Vagina (tissue), 2 donors: ENCODE measurements around the gene DGKD. TPM values are rescaled to one million over a fixed set of nuclear protein-coding genes. Genes with fewer than 3 reads are reported as not detected.

Source experiments
- DNase-seq, 2 donors: peaks; one replicate each; pipeline ENCODE4 v3.0.0-alpha.2; 2017; ENCODE audit errors: extremely low spot score in 2 of 2
- H3K27ac ChIP-seq: fragments of 200-600 bp; sonication (generic); one replicate; pipeline ENCODE4 v1.5.1; 2019
- H3K27me3 ChIP-seq: fragments of 200-600 bp; sonication (generic); one replicate; pipeline ENCODE4 v1.5.1; 2019
- H3K36me3 ChIP-seq, 2 donors: fragments of 200-600 bp; sonication (generic); one replicate each; pipeline ENCODE4 v1.5.1; 2017 to 2019
- H3K4me1 ChIP-seq: fragments of 200-600 bp; sonication (generic); one replicate; pipeline ENCODE4 v1.5.1; 2019
- H3K4me3 ChIP-seq, 2 donors: fragments of 200-600 bp; sonication (generic); 1 replicate in 1 of 2; 2 replicates in 1 of 2; pipeline ENCODE4 v1.5.1; 2016 to 2019
- H3K9me3 ChIP-seq: fragments of 200-600 bp; sonication (generic); one replicate; pipeline ENCODE4 v1.5.1; 2019
- POLR2A ChIP-seq, 2 donors: fragments of 450-650 bp; IDR thresholded peaks; one replicate each; pipeline ENCODE4 v1.6.1; 2017; ENCODE audit warnings: antibody characterized with exemption in 2 of 2, mild to moderate bottlenecking in 2 of 2, moderate library complexity in 2 of 2
- POLR2AphosphoS5 ChIP-seq, 2 donors: sonication (generic); formaldehyde crosslinking; IDR thresholded peaks; one replicate each; pipeline ENCODE4 v1.9.0; 2017; ENCODE audit warnings: antibody characterized with exemption in 2 of 2, mild to moderate bottlenecking in 2 of 2, low read depth in 1 of 2; ENCODE audit not compliant: insufficient read depth in 1 of 2
- intact Hi-C: fragments of 100-400 bp; cut with DNase I; formaldehyde crosslinking; loops from one replicate; pipeline ENCODE4 v1.15.1; 2023
- total RNA-seq: library from RNA; depleted of rRNA; stranded (reverse); fragments of >200 nt; gene quantifications from one replicate; pipeline ENCODE4 v1.2.3, GENCODE V29; 2016
- TF ChIP-seq, protein P1 (sequence below), 3 experiments: fragments of 450-650 bp in 2 of 3; fragments of 200-600 bp in 1 of 3; sonication (generic) in 1 of 3; IDR thresholded peaks; one replicate each; pipeline ENCODE4 v1.5.1; 2017 to 2019; ENCODE audit warnings: antibody characterized with exemption in 3 of 3, mild to moderate bottlenecking in 2 of 3, moderate library complexity in 2 of 3

DGKD gene
- total RNA-seq, 1 donor from 2014 or later, result 13.3 TPM

DNA sequence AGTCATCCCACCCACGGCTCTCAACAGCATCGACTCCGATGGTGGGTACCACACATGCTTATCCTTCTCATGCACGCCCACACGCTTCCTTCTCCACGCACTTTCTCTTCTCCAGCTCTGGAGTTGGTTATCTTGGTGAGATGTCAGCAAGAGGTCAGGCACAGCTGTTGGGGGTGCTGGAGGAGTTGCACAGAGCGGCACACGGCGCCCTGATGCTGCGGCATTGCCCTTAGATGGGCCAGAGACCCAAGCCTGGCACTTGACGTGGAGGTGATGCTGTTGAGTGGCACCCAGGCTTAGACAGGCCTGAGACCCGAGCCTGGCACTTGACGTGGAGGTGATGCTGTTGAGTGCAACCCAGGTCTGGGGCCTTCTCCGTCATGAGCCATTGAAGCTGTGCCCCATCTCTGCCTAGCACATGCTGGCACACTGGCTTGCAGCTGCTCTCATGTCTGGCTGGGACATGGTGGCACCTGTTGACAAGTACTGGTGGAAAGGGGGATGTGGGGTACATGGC lies 83.2 kb downstream of the DGKD start:
- H3K36me3 ChIP-seq, result peaks cover 0 to 26% of the 10 kb centered on the region in 2 donors
- intact Hi-C loops, result no loop called here
- H3K4me3 ChIP-seq, result no peak overlapping the region
- no peaks in the 10 kb centered on the region for H3K4me1 ChIP-seq
- H3K9me3 ChIP-seq, result no peaks in the 10 kb centered on the region
- H3K27me3 ChIP-seq, result no peaks in the 10 kb centered on the region
- DNase-seq, result no peak
- TF ChIP-seq, protein P1, sequence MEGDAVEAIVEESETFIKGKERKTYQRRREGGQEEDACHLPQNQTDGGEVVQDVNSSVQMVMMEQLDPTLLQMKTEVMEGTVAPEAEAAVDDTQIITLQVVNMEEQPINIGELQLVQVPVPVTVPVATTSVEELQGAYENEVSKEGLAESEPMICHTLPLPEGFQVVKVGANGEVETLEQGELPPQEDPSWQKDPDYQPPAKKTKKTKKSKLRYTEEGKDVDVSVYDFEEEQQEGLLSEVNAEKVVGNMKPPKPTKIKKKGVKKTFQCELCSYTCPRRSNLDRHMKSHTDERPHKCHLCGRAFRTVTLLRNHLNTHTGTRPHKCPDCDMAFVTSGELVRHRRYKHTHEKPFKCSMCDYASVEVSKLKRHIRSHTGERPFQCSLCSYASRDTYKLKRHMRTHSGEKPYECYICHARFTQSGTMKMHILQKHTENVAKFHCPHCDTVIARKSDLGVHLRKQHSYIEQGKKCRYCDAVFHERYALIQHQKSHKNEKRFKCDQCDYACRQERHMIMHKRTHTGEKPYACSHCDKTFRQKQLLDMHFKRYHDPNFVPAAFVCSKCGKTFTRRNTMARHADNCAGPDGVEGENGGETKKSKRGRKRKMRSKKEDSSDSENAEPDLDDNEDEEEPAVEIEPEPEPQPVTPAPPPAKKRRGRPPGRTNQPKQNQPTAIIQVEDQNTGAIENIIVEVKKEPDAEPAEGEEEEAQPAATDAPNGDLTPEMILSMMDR (IDR thresholded peaks at IDR 0.05), result no peak
- TF ChIP-seq POLR2AphosphoS5 (IDR thresholded peaks at IDR 0.05; ENCODE audit: insufficient read depth in 1 of 2, low read depth in 1 of 2) (no peak), POLR2A (IDR thresholded peaks at IDR 0.05) (no peak)
- no peak overlapping the region for H3K27ac ChIP-seq

DNA sequence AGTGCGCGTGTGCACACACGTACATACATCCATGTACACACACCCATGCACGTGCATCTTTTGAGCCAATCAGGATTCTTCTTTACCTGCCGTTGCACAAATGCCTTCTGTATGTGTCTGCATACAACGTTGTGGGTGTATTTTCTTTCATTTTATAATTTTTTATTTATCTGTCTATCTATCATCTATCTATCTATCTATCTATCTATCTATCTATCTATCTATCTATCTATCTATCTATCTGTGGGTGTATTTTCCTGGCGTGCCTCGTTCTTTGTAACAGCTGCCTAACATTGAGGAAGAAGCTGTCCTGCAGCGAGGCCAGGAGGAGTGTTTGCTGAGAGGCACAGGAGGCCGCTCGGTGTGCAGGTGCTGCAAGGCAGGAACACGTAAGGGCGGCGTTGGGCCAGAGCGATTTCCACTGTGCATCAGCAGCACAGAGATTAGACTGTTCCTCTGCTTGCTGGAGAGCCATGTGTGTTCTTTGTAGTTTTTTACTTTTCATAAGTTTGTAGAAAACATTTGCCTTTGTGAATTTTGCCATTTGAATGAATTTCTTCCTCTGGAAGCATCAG lies 84.4 kb downstream of the DGKD start:
- H3K27ac ChIP-seq, result no peak overlapping the region
- no peaks in the 10 kb centered on the region for H3K9me3 ChIP-seq
- TF ChIP-seq, protein P1 (IDR thresholded peaks at IDR 0.05), result no peak
- TF ChIP-seq POLR2AphosphoS5 (IDR thresholded peaks at IDR 0.05; ENCODE audit: insufficient read depth in 1 of 2, low read depth in 1 of 2) (no peak), POLR2A (IDR thresholded peaks at IDR 0.05) (no peak)
- DNase-seq, result no peak
- peaks cover 0 to 26% of the 10 kb centered on the region in 2 donors for H3K36me3 ChIP-seq
- no peak overlapping the region for H3K4me3 ChIP-seq
- no peaks in the 10 kb centered on the region for H3K27me3 ChIP-seq
- intact Hi-C loops, result no loop called here
- no peaks in the 10 kb centered on the region for H3K4me1 ChIP-seq

DNA sequence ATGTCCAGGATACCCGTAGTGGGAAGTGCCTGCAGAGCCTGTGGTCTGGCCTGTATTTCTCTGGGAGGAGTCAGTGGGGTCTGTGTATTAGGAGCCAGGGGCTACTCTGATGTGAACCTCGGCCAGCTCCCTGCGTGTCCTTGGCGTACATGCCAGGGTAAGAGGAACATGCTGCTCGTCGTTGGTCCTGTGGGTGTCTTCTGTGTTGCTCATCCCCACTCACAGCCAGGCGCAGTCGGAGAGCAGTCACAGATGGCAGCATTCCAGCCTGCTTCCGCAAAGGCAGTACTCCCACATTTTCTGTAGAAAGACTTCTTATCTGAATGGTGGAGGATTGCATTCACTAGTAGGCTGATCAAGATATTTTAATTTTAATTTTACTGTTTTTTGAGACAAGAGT lies 84.9 kb downstream of the DGKD start:
- DNase-seq, result no peak
- TF ChIP-seq POLR2AphosphoS5 (IDR thresholded peaks at IDR 0.05; ENCODE audit: insufficient read depth in 1 of 2, low read depth in 1 of 2) (no peak), POLR2A (IDR thresholded peaks at IDR 0.05) (no peak)
- TF ChIP-seq, protein P1 (IDR thresholded peaks at IDR 0.05), result no peak
- intact Hi-C loops, result no loop called here
- Histone ChIP-seq H3K27me3 (no peaks in the 10 kb centered on the region), H3K4me1 (no peaks in the 10 kb centered on the region), H3K9me3 (no peaks in the 10 kb centered on the region), H3K36me3 (peaks cover 0 to 26% of the 10 kb centered on the region in 2 donors), H3K27ac (no peak overlapping the region), H3K4me3 (no peak overlapping the region)

DNA sequence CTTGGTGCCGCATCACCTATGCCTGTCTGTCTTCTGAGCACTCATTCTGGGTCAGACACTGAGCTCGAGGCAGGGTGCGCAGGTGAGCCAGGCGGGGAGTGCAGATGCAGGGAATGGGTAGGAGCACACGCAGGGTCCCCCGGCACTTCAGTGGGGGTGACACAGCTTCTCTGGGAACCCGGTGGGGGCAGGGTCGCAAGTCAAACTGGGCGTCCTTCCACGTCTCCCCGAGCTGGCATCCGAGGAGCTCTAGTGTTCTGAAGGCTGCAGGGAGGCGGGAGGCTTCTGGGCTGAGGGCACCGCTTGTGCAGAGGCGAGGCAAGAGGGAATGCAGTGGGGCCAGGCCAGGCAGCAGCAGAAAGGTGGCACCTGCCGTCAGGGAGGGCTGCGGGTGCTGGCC lies 86.0 kb downstream of the DGKD start:
- TF ChIP-seq POLR2AphosphoS5 (IDR thresholded peaks at IDR 0.05; ENCODE audit: insufficient read depth in 1 of 2, low read depth in 1 of 2) (no peak), POLR2A (IDR thresholded peaks at IDR 0.05) (no peak)
- TF ChIP-seq, protein P1 (IDR thresholded peaks at IDR 0.05), result no peak
- Histone ChIP-seq H3K27ac (no peak overlapping the region), H3K36me3 (peaks cover 0 to 27% of the 10 kb centered on the region in 2 donors), H3K27me3 (no peaks in the 10 kb centered on the region), H3K9me3 (no peaks in the 10 kb centered on the region), H3K4me3 (no peak overlapping the region), H3K4me1 (no peaks in the 10 kb centered on the region)
- intact Hi-C loops, result no loop called here
- DNase-seq, result no peak

DNA sequence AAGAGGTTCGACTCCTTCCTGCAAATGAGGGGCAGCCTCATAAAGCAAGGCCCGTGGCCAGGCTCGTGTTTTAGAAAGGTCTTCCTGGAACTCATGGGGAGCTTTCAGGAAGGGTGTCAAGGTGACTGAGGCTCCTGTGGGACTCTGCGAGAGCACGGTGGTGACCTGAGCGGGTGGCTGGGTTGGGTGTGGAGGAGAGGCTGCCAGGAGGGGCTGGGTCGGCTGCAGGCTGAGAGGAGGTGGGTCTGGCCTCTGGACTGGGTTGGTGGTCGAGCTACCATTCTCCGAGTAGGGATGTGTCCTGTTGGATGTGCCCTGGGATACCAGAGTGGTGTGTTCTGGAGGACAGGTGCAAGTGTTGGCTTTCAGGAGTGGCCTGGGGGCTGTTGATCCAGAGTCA lies 86.4 kb downstream of the DGKD start:
- no peak for DNase-seq
- Histone ChIP-seq H3K27ac (no peak overlapping the region), H3K4me3 (no peak overlapping the region), H3K27me3 (no peaks in the 10 kb centered on the region), H3K36me3 (peaks cover 0 to 27% of the 10 kb centered on the region in 2 donors), H3K4me1 (no peaks in the 10 kb centered on the region), H3K9me3 (no peaks in the 10 kb centered on the region)
- TF ChIP-seq POLR2AphosphoS5 (IDR thresholded peaks at IDR 0.05; ENCODE audit: insufficient read depth in 1 of 2, low read depth in 1 of 2) (no peak), POLR2A (IDR thresholded peaks at IDR 0.05) (no peak)
- TF ChIP-seq, protein P1 (IDR thresholded peaks at IDR 0.05), result no peak
- intact Hi-C loops, result no loop called here
